Lung (tissue), 12 donors: ENCODE measurements around the gene LACRT. TPM values are rescaled to one million over a fixed set of nuclear protein-coding genes. Genes with fewer than 3 reads are reported as not detected.

Experiments
- ATAC-seq: fragments of 200-7000 bp; cut with Tn5 transposase; one replicate; pipeline ENCODE4 v1.9.1; 2020; ENCODE audit warnings: moderate number of reproducible peaks; ENCODE audit not compliant: insufficient read depth, low FRiP score
- DNase-seq, 3 donors: peaks; one replicate each; pipeline ENCODE4 v3.0.0-alpha.2; 2013 to 2017
- H3K27ac ChIP-seq, 2 donors: one replicate each; pipeline ENCODE4 v1.5.1; 2013; ENCODE audit warnings: mild to moderate bottlenecking in 2 of 2, moderate library complexity in 2 of 2, control low read depth in 1 of 2, inconsistent platforms in 1 of 2, low read depth in 1 of 2, low read length in 1 of 2
- H3K27me3 ChIP-seq, 3 donors: one replicate each; pipeline ENCODE4 v1.5.1; 2013; ENCODE audit warnings: low read length in 2 of 3; ENCODE audit not compliant: control insufficient read depth in 3 of 3, insufficient read depth in 3 of 3
- H3K36me3 ChIP-seq, 4 donors: one replicate each; pipeline ENCODE4 v1.5.1; 2013; ENCODE audit warnings: low read length in 4 of 4, mild to moderate bottlenecking in 1 of 4, moderate library complexity in 1 of 4; ENCODE audit not compliant: control insufficient read depth in 4 of 4, insufficient read depth in 4 of 4
- H3K4me1 ChIP-seq, 5 donors: one replicate each; pipeline ENCODE4 v1.5.1; 2013; ENCODE audit warnings: low read length in 5 of 5, mild to moderate bottlenecking in 2 of 5, moderate library complexity in 1 of 5; ENCODE audit not compliant: control insufficient read depth in 5 of 5, insufficient read depth in 5 of 5
- H3K4me3 ChIP-seq: one replicate; pipeline ENCODE4 v1.5.1; 2013; ENCODE audit warnings: mild to moderate bottlenecking, control low read depth, moderate library complexity
- H3K9ac ChIP-seq, 2 donors: one replicate each; pipeline ENCODE4 v1.5.1; 2013; ENCODE audit warnings: low read length in 2 of 2, control low read depth in 1 of 2; ENCODE audit not compliant: insufficient read depth in 1 of 2
- H3K9me3 ChIP-seq, 4 donors: one replicate each; pipeline ENCODE4 v1.5.1; 2013; ENCODE audit warnings: low read length in 3 of 4, mild to moderate bottlenecking in 1 of 4, moderate library complexity in 1 of 4; ENCODE audit not compliant: control insufficient read depth in 4 of 4, insufficient read depth in 3 of 4
- WGBS, 2 donors: extraction: QIAGEN DNeasy Blood & Tissue Kit; methylation state at CpG; one replicate each; pipeline ENCODE4 v1.1.7; 2013; 5-methylcytosine and 5-hydroxymethylcytosine counted together
- polyA plus RNA-seq, 2 donors: library from polyadenylated mRNA; stranded (reverse); fragments of 200-250 nt; gene quantifications; one replicate each; pipeline ENCODE4 v1.2.1, GENCODE V29; 2013
- total RNA-seq, 2 donors: library from RNA; depleted of rRNA in 1 of 2; stranded (reverse); fragments of >200 nt in 1 of 2; gene quantifications; one replicate each; pipeline ENCODE4 v1.2.1, GENCODE V29; 2014 to 2021
- TF ChIP-seq, protein P1 (sequence below): IDR thresholded peaks from 2 replicates; pipeline ENCODE4 v1.5.1; 2012; ENCODE audit warnings: mild to moderate bottlenecking; ENCODE audit errors: control extremely low read depth, extremely low read depth
- donor health status: control.
- donor health status: control.
- donor health status: Bipolar disorder and iron deficiency.
- donor health status: healthy.
- donor health status: DM: yes; HTN: yes; CAD: no.

The LACRT gene
- total and polyA plus RNA-seq, 4 donors: not detected

DNA sequence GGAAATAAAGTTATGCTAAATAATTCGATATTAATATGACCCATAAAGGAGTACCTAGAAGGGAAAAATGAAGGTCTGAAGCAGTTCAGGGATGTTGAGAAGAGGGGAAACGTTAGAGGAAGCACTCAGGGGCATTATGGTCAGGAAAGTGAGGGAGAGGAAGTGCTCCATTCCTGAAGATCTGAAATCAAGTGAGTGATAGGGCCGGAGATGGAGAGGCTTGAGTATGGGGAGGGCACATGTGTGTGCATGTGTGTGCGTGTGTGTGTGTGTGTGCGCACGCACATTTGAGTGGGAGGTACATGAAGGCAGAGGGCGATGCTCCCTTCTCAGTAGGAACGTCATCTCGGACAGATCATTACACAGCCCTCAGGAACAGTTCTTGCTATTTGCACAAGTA lies 18.3 kb upstream of the LACRT start:
- Histone ChIP-seq H3K27ac (no peak overlapping the region), H3K36me3 (no peaks in the 10 kb centered on the region), H3K4me3 (no peak overlapping the region), H3K9ac (no peak overlapping the region), H3K9me3 (peaks cover 0 to 2% (median 0%) of the 10 kb centered on the region in 4 donors), H3K27me3 (peaks cover 0 to 2% (median 2%) of the 10 kb centered on the region in 3 donors), H3K4me1 (no peaks in the 10 kb centered on the region)
- no peak for ATAC-seq
- WGBS, 2 donors: 74 to 76% methylated on average over 9 of the region's 9 CpGs
- TF ChIP-seq, protein P1, sequence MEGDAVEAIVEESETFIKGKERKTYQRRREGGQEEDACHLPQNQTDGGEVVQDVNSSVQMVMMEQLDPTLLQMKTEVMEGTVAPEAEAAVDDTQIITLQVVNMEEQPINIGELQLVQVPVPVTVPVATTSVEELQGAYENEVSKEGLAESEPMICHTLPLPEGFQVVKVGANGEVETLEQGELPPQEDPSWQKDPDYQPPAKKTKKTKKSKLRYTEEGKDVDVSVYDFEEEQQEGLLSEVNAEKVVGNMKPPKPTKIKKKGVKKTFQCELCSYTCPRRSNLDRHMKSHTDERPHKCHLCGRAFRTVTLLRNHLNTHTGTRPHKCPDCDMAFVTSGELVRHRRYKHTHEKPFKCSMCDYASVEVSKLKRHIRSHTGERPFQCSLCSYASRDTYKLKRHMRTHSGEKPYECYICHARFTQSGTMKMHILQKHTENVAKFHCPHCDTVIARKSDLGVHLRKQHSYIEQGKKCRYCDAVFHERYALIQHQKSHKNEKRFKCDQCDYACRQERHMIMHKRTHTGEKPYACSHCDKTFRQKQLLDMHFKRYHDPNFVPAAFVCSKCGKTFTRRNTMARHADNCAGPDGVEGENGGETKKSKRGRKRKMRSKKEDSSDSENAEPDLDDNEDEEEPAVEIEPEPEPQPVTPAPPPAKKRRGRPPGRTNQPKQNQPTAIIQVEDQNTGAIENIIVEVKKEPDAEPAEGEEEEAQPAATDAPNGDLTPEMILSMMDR: no peak
- no peak for DNase-seq

DNA sequence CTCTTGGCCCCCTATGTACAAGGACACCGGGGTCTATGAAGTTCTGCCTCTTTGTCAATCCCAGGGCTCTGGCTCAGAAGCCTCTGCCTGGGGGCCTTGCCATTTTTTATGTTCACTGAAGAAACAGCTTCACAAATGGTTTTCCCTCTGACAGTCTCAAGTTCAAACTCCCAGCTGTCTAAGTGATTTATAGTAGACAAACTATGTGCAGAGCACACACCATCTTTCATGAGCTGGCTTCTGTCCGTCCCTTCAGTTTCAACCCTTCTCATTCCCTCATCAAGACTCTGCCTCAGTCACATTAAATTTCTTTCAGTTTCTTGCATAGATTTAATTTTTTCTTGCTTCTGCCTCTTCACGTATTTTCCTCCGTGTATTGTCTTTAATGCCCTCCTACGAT lies 16.2 kb upstream of the LACRT start:
- H3K4me1 ChIP-seq: no peaks in the 10 kb centered on the region
- WGBS, 2 donors: 82 to 85% methylated on average over 5 of the region's 5 CpGs
- no peak overlapping the region for H3K9ac ChIP-seq
- no peak overlapping the region for H3K27ac ChIP-seq
- peaks cover 0 to 2% (median 2%) of the 10 kb centered on the region in 3 donors for H3K27me3 ChIP-seq
- no peak for ATAC-seq
- TF ChIP-seq, protein P1: no peak
- H3K4me3 ChIP-seq: no peak overlapping the region
- H3K9me3 ChIP-seq: peaks cover 0 to 2% (median 0%) of the 10 kb centered on the region in 4 donors
- H3K36me3 ChIP-seq: no peaks in the 10 kb centered on the region
- no peak for DNase-seq

DNA sequence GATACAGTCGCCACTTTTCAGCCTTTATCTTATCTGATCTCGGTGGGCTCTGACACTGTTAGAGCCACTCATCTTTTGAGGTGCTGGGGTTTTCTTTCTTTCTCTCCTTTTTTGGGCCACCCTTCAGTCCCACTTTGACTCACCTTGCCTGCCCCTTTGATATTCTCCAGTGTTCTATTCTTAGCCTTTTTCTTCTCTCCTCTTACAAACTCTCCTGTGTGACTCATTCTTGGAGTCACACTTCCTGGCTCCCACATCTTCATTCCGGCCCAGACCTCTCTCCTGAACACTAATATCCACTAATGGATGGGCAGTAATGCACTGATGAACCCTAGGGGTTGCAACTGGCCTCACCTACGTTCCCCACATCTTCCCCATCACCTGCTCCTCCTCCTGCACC lies 15.7 kb upstream of the LACRT start:
- Histone ChIP-seq H3K4me1 (no peaks in the 10 kb centered on the region), H3K4me3 (no peak overlapping the region), H3K27ac (no peak overlapping the region), H3K27me3 (peaks cover 0 to 2% (median 2%) of the 10 kb centered on the region in 3 donors), H3K9ac (no peak overlapping the region), H3K36me3 (no peaks in the 10 kb centered on the region), H3K9me3 (peaks cover 0 to 2% (median 0%) of the 10 kb centered on the region in 4 donors)
- DNase-seq: no peak
- TF ChIP-seq, protein P1: no peak
- no peak for ATAC-seq
- 47 to 85% methylated on average over 4 of the region's 4 CpGs for WGBS, 2 donors

DNA sequence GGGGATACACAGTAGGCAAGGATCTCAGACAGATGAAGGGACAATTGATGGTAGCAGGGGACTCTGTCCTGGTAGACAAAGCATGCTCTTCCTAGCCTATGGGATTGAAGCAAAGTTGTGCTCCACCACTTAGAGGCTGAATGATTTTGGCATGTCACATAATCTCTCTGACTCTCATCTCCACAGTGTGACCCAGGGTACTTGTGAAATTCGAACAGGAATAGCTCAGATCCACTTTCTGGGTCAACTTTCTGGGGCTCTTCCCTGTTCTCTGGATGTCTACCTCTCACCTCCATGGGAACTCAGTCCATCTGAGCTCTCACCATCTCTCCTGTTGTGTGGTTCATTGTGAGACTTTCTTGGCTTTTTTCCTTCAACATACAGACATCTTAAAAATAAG lies 15.1 kb upstream of the LACRT start:
- H3K27ac ChIP-seq: no peak overlapping the region
- no peaks in the 10 kb centered on the region for H3K36me3 ChIP-seq
- H3K27me3 ChIP-seq: peaks cover 0 to 2% (median 2%) of the 10 kb centered on the region in 3 donors
- ATAC-seq (no peak), DNase-seq (no peak)
- TF ChIP-seq, protein P1: no peak
- H3K4me1 ChIP-seq: no peaks in the 10 kb centered on the region
- H3K9me3 ChIP-seq: no peaks in the 10 kb centered on the region
- WGBS, 2 donors: 63 to 67% methylated on average over 1 of the region's 1 CpG
- H3K4me3 ChIP-seq: no peak overlapping the region
- H3K9ac ChIP-seq: no peak overlapping the region
